Keratinocyte (primary cell): ENCODE data around the gene EAPP.

ENCODE experiments used
- CTCF ChIP-seq, 3 experiments: IDR thresholded peaks in 1 of 3; conservative IDR thresholded peaks in 1 of 3; optimal IDR thresholded peaks in 1 of 3; 2 replicates in 2 of 3; 3 replicates in 1 of 3; pipeline versions ENCODE3 to v1.5.1; 2011; ENCODE audit warnings: low read length in 3 of 3, mild to moderate bottlenecking in 3 of 3, moderate library complexity in 2 of 3, control low read depth in 1 of 3, inconsistent platforms in 1 of 3; ENCODE audit not compliant: insufficient read depth in 2 of 3; ENCODE audit errors: extremely low read depth in 1 of 3
- EZH2 ChIP-seq: IDR thresholded peaks from one replicate; pipeline ENCODE4 v1.6.1; 2012; ENCODE audit warnings: inconsistent platforms, mild to moderate bottlenecking, low read length, moderate library complexity

- no peak for TF ChIP-seq CTCF (optimal IDR thresholded peaks at IDR 0.05 in 1 of 3, IDR thresholded peaks at IDR 0.05 in 1 of 3, conservative IDR thresholded peaks at IDR 0.05 in 1 of 3; ENCODE audit: extremely low read depth in 1 of 3, insufficient read depth in 2 of 3, low read length in 3 of 3)
- TF ChIP-seq EZH2: no peak
Measured at GRCh38 chr14:34580381-34580780, 40.9 kb upstream of the EAPP start.
